ENCODE measurements around the gene PCDHGA3.

GRCh38 chr5:141373673-141374317 is 30.2 kb downstream of the PCDHGA3 start, which contains the start of gene PCDHGA6:
- TF ChIP-seq POLR2A (IDR thresholded peaks at IDR 0.05; ENCODE audit: low read length) (no peak), BCL3 (IDR thresholded peaks at IDR 0.05) (no peak), CTCF (IDR thresholded peaks at IDR 0.05) (no peak), BHLHE40 (IDR thresholded peaks at IDR 0.05; ENCODE audit: low read depth, low read length) (no peak), JUN (IDR thresholded peaks at IDR 0.05) (no peak), POLR2AphosphoS2 (conservative IDR thresholded peaks at IDR 0.05; ENCODE audit: low read length) (no peak), MAZ (IDR thresholded peaks at IDR 0.05; ENCODE audit: borderline replicate concordance, low read depth, low read length) (no peak), E2F6 (IDR thresholded peaks at IDR 0.05; ENCODE audit: borderline replicate concordance, low read depth) (no peak), MYC (IDR thresholded peaks at IDR 0.05; ENCODE audit: borderline replicate concordance, low read length) (no peak)

Measured in A549 (cell line).